GM18909 (cell line): Measurements from ENCODE around the gene IRF5.

Experiments used
- ATAC-seq: cut with Tn5 transposase; IDR thresholded peaks from one replicate; pipeline ENCODE4 v1.9.1; 2021; ENCODE audit warnings: mild to moderate bottlenecking; ENCODE audit not compliant: unreplicated experiment, poor library complexity

IRF5 gene

GRCh38 chr7:128919881-128920799 lies 17.6 kb upstream of the IRF5 start:
- ATAC-seq: no peak

- ATAC-seq: no peak
Measured at GRCh38 chr7:128920913-128921582, 16.7 kb upstream of the IRF5 start.

- ATAC-seq: no peak
Measured at GRCh38 chr7:128921866-128922440, 15.8 kb upstream of the IRF5 start.

- no peak for ATAC-seq
Measured at GRCh38 chr7:128922496-128923410, 15.0 kb upstream of the IRF5 start.

GRCh38 chr7:128923411-128923800 lies 14.3 kb upstream of the IRF5 start:
- ATAC-seq: no peak

- no peak for ATAC-seq
Measured at GRCh38 chr7:128924707-128925588, 12.8 kb upstream of the IRF5 start.

GRCh38 chr7:128928159-128928813 lies 9.4 kb upstream of the IRF5 start:
- ATAC-seq: no peak

- no peak for ATAC-seq
Measured at GRCh38 chr7:128928882-128929788, 8.6 kb upstream of the IRF5 start.

- ATAC-seq: no peak
Measured at GRCh38 chr7:128931190-128931798, 6.4 kb upstream of the IRF5 start.

- ATAC-seq: no peak
Measured at GRCh38 chr7:128931965-128932861, 5.5 kb upstream of the IRF5 start.

GRCh38 chr7:128932862-128933179 lies 4.9 kb upstream of the IRF5 start:
- no peak for ATAC-seq

GRCh38 chr7:128933180-128933891 lies 4.4 kb upstream of the IRF5 start:
- peak; percentile 30 for ATAC-seq

- ATAC-seq: peak; percentile 48
Measured at GRCh38 chr7:128934361-128935341, 3.1 kb upstream of the IRF5 start.

- no peak for ATAC-seq
Measured at GRCh38 chr7:128935342-128935730, 2.4 kb upstream of the IRF5 start.

GRCh38 chr7:128936798-128937197 lies 929 bp upstream of the IRF5 start:
- no peak for ATAC-seq
